ENCODE data around the gene ANO6. TPM values are rescaled to one million over a fixed set of nuclear protein-coding genes. Genes with fewer than 3 reads are reported as not detected.

The ANO6 gene
- polyA plus RNA-seq, 4 donors: 19.9 to 63.3 (median 29.8) TPM

- H3K9me3 ChIP-seq (ENCODE audit: control insufficient read depth in 2 of 2, insufficient read depth in 1 of 2, low read depth in 1 of 2, low read length in 1 of 2): no peaks in the 10 kb centered on the region
- no peak for DNase-seq
- no peak overlapping the region for H3K4me3 ChIP-seq (ENCODE audit: low read depth in 1 of 3, low read length in 3 of 3)
- H3K4me1 ChIP-seq (ENCODE audit: control insufficient read depth in 3 of 3, insufficient read depth in 2 of 3, low read depth in 1 of 3, low read length in 2 of 3): no peaks in the 10 kb centered on the region
- no peak for FAIRE-seq
- WGBS, 3 donors: 91 to 94% (median 93%) methylated on average over 5 of the region's 5 CpGs
- no peak overlapping the region for H3K27ac ChIP-seq (ENCODE audit: low read depth in 1 of 3, low read length in 2 of 3)
- H3K27me3 ChIP-seq (ENCODE audit: control insufficient read depth in 3 of 3, insufficient read depth in 3 of 3, low read length in 3 of 3): no peaks in the 10 kb centered on the region
- peaks cover 3 to 24% (median 18%) of the 10 kb centered on the region in 3 donors for H3K36me3 ChIP-seq (ENCODE audit: control insufficient read depth in 3 of 3, insufficient read depth in 2 of 3, low read depth in 1 of 3, low read length in 3 of 3)
Measured at GRCh38 chr12:45431126-45431525, 215.2 kb downstream of the ANO6 start.

GRCh38 chr12:45432710-45433109, 216.8 kb downstream of the ANO6 start:
- no peaks in the 10 kb centered on the region for H3K9me3 ChIP-seq (ENCODE audit: control insufficient read depth in 2 of 2, insufficient read depth in 1 of 2, low read depth in 1 of 2, low read length in 1 of 2)
- H3K36me3 ChIP-seq (ENCODE audit: control insufficient read depth in 3 of 3, insufficient read depth in 2 of 3, low read depth in 1 of 3, low read length in 3 of 3): peaks cover 0 to 11% (median 9%) of the 10 kb centered on the region in 3 donors
- DNase-seq (no peak), FAIRE-seq (no peak)
- H3K27me3 ChIP-seq (ENCODE audit: control insufficient read depth in 3 of 3, insufficient read depth in 3 of 3, low read length in 3 of 3): no peaks in the 10 kb centered on the region
- no peaks in the 10 kb centered on the region for H3K4me1 ChIP-seq (ENCODE audit: control insufficient read depth in 3 of 3, insufficient read depth in 2 of 3, low read depth in 1 of 3, low read length in 2 of 3)
- no peak overlapping the region for H3K4me3 ChIP-seq (ENCODE audit: low read depth in 1 of 3, low read length in 3 of 3)
- H3K27ac ChIP-seq (ENCODE audit: low read depth in 1 of 3, low read length in 2 of 3): no peak overlapping the region
- whole genome bisulfite sequencing, 3 donors: 96 to 99% (median 97%) methylated on average over 5 of the region's 5 CpGs

- WGBS, 3 donors: 74 to 83% (median 77%) methylated on average over 6 of the region's 6 CpGs
- Histone ChIP-seq H3K27me3 (ENCODE audit: control insufficient read depth in 3 of 3, insufficient read depth in 3 of 3, low read length in 3 of 3) (no peaks in the 10 kb centered on the region), H3K9me3 (ENCODE audit: control insufficient read depth in 2 of 2, insufficient read depth in 1 of 2, low read depth in 1 of 2, low read length in 1 of 2) (no peaks in the 10 kb centered on the region), H3K4me1 (ENCODE audit: control insufficient read depth in 3 of 3, insufficient read depth in 2 of 3, low read depth in 1 of 3, low read length in 2 of 3) (no peaks in the 10 kb centered on the region), H3K36me3 (ENCODE audit: control insufficient read depth in 3 of 3, insufficient read depth in 2 of 3, low read depth in 1 of 3, low read length in 3 of 3) (peaks cover 0 to 8% (median 6%) of the 10 kb centered on the region in 3 donors), H3K4me3 (ENCODE audit: low read depth in 1 of 3, low read length in 3 of 3) (no peak overlapping the region), H3K27ac (ENCODE audit: low read depth in 1 of 3, low read length in 2 of 3) (no peak overlapping the region)
- FAIRE-seq: no peak
- DNase-seq: peak in 1 of 2 donors; percentile 28
Measured at GRCh38 chr12:45433441-45433868, 217.6 kb downstream of the ANO6 start.

DNA sequence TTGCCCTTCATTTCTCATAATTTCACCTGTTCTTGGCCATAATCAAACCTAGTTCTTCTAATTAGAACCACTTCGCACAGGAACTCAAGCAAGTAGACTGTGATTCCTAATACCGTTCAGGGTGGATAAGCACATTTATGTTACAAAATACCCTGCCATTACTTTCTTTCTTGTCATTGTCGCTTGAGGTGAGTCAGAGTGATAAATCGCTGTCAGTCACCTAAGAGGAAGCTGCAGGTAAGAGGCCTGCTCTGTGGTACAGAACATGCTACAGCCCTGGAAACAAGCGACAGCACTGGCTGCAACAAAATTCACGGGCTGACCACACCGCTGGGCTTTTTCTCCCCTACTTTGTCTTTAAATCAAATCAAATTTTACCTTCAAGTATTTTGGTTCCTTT, 218.2 kb downstream of the ANO6 start:
- no peaks in the 10 kb centered on the region for H3K9me3 ChIP-seq (ENCODE audit: control insufficient read depth in 2 of 2, insufficient read depth in 1 of 2, low read depth in 1 of 2, low read length in 1 of 2)
- no peaks in the 10 kb centered on the region for H3K4me1 ChIP-seq (ENCODE audit: control insufficient read depth in 3 of 3, insufficient read depth in 2 of 3, low read depth in 1 of 3, low read length in 2 of 3)
- no peak overlapping the region for H3K4me3 ChIP-seq (ENCODE audit: low read depth in 1 of 3, low read length in 3 of 3)
- FAIRE-seq (no peak), DNase-seq (no peak)
- H3K27ac ChIP-seq (ENCODE audit: low read depth in 1 of 3, low read length in 2 of 3): no peak overlapping the region
- peaks cover 0 to 8% (median 4%) of the 10 kb centered on the region in 3 donors for H3K36me3 ChIP-seq (ENCODE audit: control insufficient read depth in 3 of 3, insufficient read depth in 2 of 3, low read depth in 1 of 3, low read length in 3 of 3)
- H3K27me3 ChIP-seq (ENCODE audit: control insufficient read depth in 3 of 3, insufficient read depth in 3 of 3, low read length in 3 of 3): no peaks in the 10 kb centered on the region
- WGBS, 3 donors: 87 to 94% (median 88%) methylated on average over 7 of the region's 7 CpGs

DNA sequence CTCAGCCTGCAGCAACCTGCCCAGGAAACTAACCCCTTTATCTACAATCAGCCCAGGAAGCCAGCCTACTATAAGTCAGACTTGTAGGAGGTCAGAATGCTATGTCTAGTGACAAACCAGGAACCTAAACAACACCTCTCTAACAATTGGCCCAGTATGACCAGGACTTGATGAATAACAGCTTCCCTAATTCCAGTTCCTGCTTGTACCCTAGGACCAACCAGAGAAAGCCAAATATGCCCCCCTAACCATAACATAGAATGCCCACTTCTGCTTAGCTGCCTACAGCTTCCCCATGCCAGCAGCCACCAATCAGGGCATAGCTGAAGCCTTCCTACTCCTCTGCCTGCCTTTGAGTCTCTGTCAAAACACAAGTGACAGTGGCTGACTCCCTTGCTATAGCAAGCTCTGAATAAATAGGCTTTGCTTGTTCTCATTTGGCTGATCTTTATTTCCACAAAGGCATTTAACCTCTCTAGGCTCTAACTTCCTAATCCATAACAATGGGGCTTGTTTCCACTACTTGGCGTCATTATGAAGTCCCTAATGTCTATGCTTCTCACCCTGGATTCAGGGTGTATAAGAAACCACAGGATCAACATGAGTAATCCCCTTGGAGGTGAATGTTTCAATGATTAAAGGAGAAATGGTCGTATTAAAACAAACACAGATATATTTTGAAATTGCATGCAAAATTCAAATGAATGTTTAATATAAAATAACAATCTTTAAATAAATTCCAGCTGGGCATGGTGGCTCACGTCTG, 220.2 kb downstream of the ANO6 start:
- FAIRE-seq (no peak), DNase-seq (no peak)
- H3K27me3 ChIP-seq (ENCODE audit: control insufficient read depth in 3 of 3, insufficient read depth in 3 of 3, low read length in 3 of 3): no peaks in the 10 kb centered on the region
- peaks cover 0 to 4% of the 10 kb centered on the region in 2 donors for H3K9me3 ChIP-seq (ENCODE audit: control insufficient read depth in 2 of 2, insufficient read depth in 1 of 2, low read depth in 1 of 2, low read length in 1 of 2)
- WGBS, 3 donors: 81 to 89% (median 86%) methylated on average over 3 of the region's 3 CpGs
- H3K4me1 ChIP-seq (ENCODE audit: control insufficient read depth in 3 of 3, insufficient read depth in 2 of 3, low read depth in 1 of 3, low read length in 2 of 3): no peaks in the 10 kb centered on the region
- H3K27ac ChIP-seq (ENCODE audit: low read depth in 1 of 3, low read length in 2 of 3): no peak overlapping the region
- H3K36me3 ChIP-seq (ENCODE audit: control insufficient read depth in 3 of 3, insufficient read depth in 2 of 3, low read depth in 1 of 3, low read length in 3 of 3): peaks cover 0 to 3% (median under 1%) of the 10 kb centered on the region in 3 donors
- no peak overlapping the region for H3K4me3 ChIP-seq (ENCODE audit: low read depth in 1 of 3, low read length in 3 of 3)

DNA sequence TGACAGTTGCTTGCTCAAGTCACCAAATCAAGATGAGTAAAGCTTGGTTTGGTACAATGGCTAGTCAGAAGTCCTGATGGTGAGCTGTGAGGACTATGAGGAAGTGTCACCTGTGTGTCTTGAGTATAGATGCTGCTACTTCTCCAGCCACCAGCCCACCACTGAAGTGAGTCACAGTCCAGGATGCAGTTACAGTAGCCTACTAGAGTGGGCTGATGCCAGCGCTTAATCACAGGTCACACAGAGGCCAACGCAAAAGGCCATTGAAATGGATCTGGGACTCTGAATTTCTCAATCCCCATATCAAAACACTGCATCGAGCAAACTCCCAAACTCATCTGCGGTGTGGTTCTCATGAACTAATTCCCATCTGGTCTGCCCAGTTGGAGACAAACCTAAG, 223.1 kb downstream of the ANO6 start:
- Histone ChIP-seq H3K27me3 (ENCODE audit: control insufficient read depth in 3 of 3, insufficient read depth in 3 of 3, low read length in 3 of 3) (no peaks in the 10 kb centered on the region), H3K9me3 (ENCODE audit: control insufficient read depth in 2 of 2, insufficient read depth in 1 of 2, low read depth in 1 of 2, low read length in 1 of 2) (peaks cover 0 to 13% of the 10 kb centered on the region in 2 donors), H3K4me1 (ENCODE audit: control insufficient read depth in 3 of 3, insufficient read depth in 2 of 3, low read depth in 1 of 3, low read length in 2 of 3) (no peaks in the 10 kb centered on the region), H3K4me3 (ENCODE audit: low read depth in 1 of 3, low read length in 3 of 3) (no peak overlapping the region), H3K27ac (ENCODE audit: low read depth in 1 of 3, low read length in 2 of 3) (no peak overlapping the region), H3K36me3 (ENCODE audit: control insufficient read depth in 3 of 3, insufficient read depth in 2 of 3, low read depth in 1 of 3, low read length in 3 of 3) (no peaks in the 10 kb centered on the region)
- 86 to 95% (median 95%) methylated on average over 4 of the region's 4 CpGs for WGBS, 3 donors
- DNase-seq (no peak), FAIRE-seq (no peak)

DNA sequence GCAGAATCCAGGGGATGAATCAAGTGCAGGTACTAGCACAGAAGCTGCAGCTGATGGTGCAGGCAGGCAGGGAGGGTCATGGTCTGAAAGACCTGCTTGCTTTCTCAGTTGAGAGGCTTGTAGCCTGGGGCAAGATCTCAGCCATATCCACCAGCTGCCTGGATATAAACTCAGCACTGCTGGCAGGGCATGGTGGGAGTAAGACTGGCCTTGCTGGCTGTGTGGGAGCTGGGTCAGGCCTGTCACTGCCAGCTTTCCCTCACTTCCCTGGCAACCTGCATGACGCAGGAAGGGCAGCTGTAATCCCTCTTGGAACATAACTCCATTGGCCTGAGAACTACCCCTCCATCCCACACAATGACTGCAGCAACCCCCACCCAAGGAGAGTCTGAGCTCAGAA, 230.1 kb downstream of the ANO6 start:
- no peaks in the 10 kb centered on the region for H3K36me3 ChIP-seq (ENCODE audit: control insufficient read depth in 3 of 3, insufficient read depth in 2 of 3, low read depth in 1 of 3, low read length in 3 of 3)
- FAIRE-seq (no peak), DNase-seq (no peak)
- H3K27me3 ChIP-seq (ENCODE audit: control insufficient read depth in 3 of 3, insufficient read depth in 3 of 3, low read length in 3 of 3): no peaks in the 10 kb centered on the region
- H3K4me1 ChIP-seq (ENCODE audit: control insufficient read depth in 3 of 3, insufficient read depth in 2 of 3, low read depth in 1 of 3, low read length in 2 of 3): no peaks in the 10 kb centered on the region
- H3K4me3 ChIP-seq (ENCODE audit: low read depth in 1 of 3, low read length in 3 of 3): no peak overlapping the region
- WGBS, 3 donors: 82 to 89% (median 87%) methylated on average over 1 of the region's 1 CpG
- H3K27ac ChIP-seq (ENCODE audit: low read depth in 1 of 3, low read length in 2 of 3): no peak overlapping the region
- peaks cover 0 to 25% of the 10 kb centered on the region in 2 donors for H3K9me3 ChIP-seq (ENCODE audit: control insufficient read depth in 2 of 2, insufficient read depth in 1 of 2, low read depth in 1 of 2, low read length in 1 of 2)

DNA sequence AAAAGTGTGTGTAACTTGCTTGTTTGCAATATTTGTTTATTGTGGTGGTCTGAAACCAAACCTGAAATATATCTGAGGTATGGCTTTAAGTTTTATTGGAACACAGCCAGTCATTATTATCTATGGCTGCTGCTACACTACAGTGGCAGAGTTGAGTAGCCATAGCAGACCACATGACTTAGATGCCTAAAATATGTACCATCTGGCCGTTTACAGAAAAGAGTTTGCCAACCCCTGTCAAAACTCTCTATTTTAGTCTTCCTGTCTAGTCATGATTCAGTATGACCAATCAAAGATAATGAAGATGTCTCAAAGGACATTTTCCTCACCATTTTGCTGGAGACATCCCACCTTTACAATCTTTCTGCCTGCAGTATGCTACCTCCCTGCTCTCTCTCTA, 242.3 kb downstream of the ANO6 start:
- FAIRE-seq (no peak), DNase-seq (no peak)
- Histone ChIP-seq H3K27me3 (ENCODE audit: control insufficient read depth in 3 of 3, insufficient read depth in 3 of 3, low read length in 3 of 3) (no peaks in the 10 kb centered on the region), H3K4me1 (ENCODE audit: control insufficient read depth in 3 of 3, insufficient read depth in 2 of 3, low read depth in 1 of 3, low read length in 2 of 3) (no peaks in the 10 kb centered on the region), H3K27ac (ENCODE audit: low read depth in 1 of 3, low read length in 2 of 3) (no peak overlapping the region), H3K4me3 (ENCODE audit: low read depth in 1 of 3, low read length in 3 of 3) (no peak overlapping the region), H3K36me3 (ENCODE audit: control insufficient read depth in 3 of 3, insufficient read depth in 2 of 3, low read depth in 1 of 3, low read length in 3 of 3) (no peaks in the 10 kb centered on the region), H3K9me3 (ENCODE audit: control insufficient read depth in 2 of 2, insufficient read depth in 1 of 2, low read depth in 1 of 2, low read length in 1 of 2) (no peaks in the 10 kb centered on the region)
- 46 to 50% (median 49%) methylated on average over 1 of the region's 1 CpG for WGBS, 3 donors
